Keratinocyte (primary cell): Measurements from ENCODE around the gene ATP2B2.

Source experiments
- EZH2 ChIP-seq: IDR thresholded peaks from one replicate; pipeline ENCODE4 v1.6.1; 2012; ENCODE audit warnings: inconsistent platforms, mild to moderate bottlenecking, low read length, moderate library complexity
- TF ChIP-seq, protein P1 (sequence below), 3 experiments: IDR thresholded peaks in 1 of 3; conservative IDR thresholded peaks in 1 of 3; optimal IDR thresholded peaks in 1 of 3; 2 replicates in 2 of 3; 3 replicates in 1 of 3; pipeline versions ENCODE3 to v1.5.1; 2011; ENCODE audit warnings: low read length in 3 of 3, mild to moderate bottlenecking in 3 of 3, moderate library complexity in 2 of 3, control low read depth in 1 of 3, inconsistent platforms in 1 of 3; ENCODE audit not compliant: insufficient read depth in 2 of 3; ENCODE audit errors: extremely low read depth in 1 of 3

DNA sequence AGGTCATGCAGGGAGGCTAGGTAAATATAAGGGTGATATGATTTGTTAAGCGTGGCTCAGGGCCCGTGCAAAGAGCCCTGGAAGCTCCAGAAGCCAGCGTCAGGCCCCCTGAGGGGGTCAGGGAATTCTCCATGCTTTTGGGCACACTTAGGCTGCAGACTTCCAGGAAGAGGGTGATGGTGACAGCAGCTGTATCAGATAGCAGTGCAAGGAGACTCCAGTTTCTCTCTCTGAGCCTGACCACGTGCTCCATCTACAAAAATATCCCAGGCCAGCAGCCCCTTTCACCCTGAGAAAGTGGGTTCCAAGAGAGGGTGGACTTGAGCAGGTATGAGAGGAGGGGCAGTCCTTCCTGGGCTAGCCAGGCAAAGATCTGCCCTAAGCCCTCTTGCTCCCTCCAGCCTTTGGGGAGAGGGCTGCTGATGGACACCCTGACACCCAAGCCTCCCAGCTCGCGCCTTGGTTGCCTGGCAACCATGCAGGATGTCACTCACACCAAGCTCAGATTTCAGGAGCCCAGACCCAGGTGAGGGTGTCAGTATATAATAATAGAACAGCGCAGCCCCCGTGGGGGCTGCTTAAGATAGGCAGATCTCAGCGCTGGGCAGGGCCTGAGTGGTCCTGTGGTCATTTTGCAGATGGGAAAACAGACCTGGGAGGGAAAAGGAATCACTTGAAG, 35.8 kb downstream of the ATP2B2 start:
- TF ChIP-seq, protein P1, sequence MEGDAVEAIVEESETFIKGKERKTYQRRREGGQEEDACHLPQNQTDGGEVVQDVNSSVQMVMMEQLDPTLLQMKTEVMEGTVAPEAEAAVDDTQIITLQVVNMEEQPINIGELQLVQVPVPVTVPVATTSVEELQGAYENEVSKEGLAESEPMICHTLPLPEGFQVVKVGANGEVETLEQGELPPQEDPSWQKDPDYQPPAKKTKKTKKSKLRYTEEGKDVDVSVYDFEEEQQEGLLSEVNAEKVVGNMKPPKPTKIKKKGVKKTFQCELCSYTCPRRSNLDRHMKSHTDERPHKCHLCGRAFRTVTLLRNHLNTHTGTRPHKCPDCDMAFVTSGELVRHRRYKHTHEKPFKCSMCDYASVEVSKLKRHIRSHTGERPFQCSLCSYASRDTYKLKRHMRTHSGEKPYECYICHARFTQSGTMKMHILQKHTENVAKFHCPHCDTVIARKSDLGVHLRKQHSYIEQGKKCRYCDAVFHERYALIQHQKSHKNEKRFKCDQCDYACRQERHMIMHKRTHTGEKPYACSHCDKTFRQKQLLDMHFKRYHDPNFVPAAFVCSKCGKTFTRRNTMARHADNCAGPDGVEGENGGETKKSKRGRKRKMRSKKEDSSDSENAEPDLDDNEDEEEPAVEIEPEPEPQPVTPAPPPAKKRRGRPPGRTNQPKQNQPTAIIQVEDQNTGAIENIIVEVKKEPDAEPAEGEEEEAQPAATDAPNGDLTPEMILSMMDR (optimal IDR thresholded peaks at IDR 0.05 in 1 of 3, IDR thresholded peaks at IDR 0.05 in 1 of 3, conservative IDR thresholded peaks at IDR 0.05 in 1 of 3; ENCODE audit: extremely low read depth in 1 of 3, insufficient read depth in 2 of 3, low read length in 3 of 3), result no peak
- TF ChIP-seq EZH2, result no peak
